HK-2 (cell line): Measurements from ENCODE around the gene WDR89.
"Not testable (repeated sequence)": the region's sequence is repeated elsewhere in the genome, so short reads cannot be mapped to it uniquely, and the experiment has no call there.

Source experiments
- DNase-seq: peaks from one replicate; pipeline ENCODE4 v3.0.0-alpha.2; 2018; ENCODE audit not compliant: unreplicated experiment

WDR89 gene

GRCh38 chr14:63654346-63654745, 12.7 kb upstream of the WDR89 start:
- no peak for DNase-seq

- DNase-seq: no peak
Measured at GRCh38 chr14:63652406-63652805, 10.7 kb upstream of the WDR89 start.

GRCh38 chr14:63650256-63650952, 8.7 kb upstream of the WDR89 start:
- no peak for DNase-seq

- no peak for DNase-seq
Measured at GRCh38 chr14:63647696-63648410, 6.2 kb upstream of the WDR89 start.

GRCh38 chr14:63644741-63645140, 3.1 kb upstream of the WDR89 start:
- no peak for DNase-seq

- DNase-seq: no peak
Measured at GRCh38 chr14:63642656-63643382, 1.1 kb upstream of the WDR89 start.

- peak; percentile 76 for DNase-seq
Measured at GRCh38 chr14:63642229-63642611, 549 bp upstream of the WDR89 start.

- DNase-seq: no peak
Measured at GRCh38 chr14:63638493-63638892, 3.2 kb downstream of the WDR89 start.

GRCh38 chr14:63636094-63636635, 5.5 kb downstream of the WDR89 start:
- not testable (repeated sequence) for DNase-seq

GRCh38 chr14:63633801-63634200, 7.9 kb downstream of the WDR89 start:
- DNase-seq: no peak

GRCh38 chr14:63632932-63633514, 8.6 kb downstream of the WDR89 start:
- DNase-seq: no peak

GRCh38 chr14:63624701-63625100, 17.0 kb downstream of the WDR89 start:
- DNase-seq: no peak

- DNase-seq: no peak
Measured at GRCh38 chr14:63624203-63624602, 17.5 kb downstream of the WDR89 start.

GRCh38 chr14:63621975-63622374, 19.7 kb downstream of the WDR89 start:
- DNase-seq: not testable (repeated sequence)

- DNase-seq: no peak
Measured at GRCh38 chr14:63616015-63616414, 25.7 kb downstream of the WDR89 start.

- DNase-seq: no peak
Measured at GRCh38 chr14:63614679-63615363, 26.9 kb downstream of the WDR89 start.

GRCh38 chr14:63611078-63611477, 30.6 kb downstream of the WDR89 start:
- DNase-seq: no peak

- no peak for DNase-seq
Measured at GRCh38 chr14:63605041-63605532, 36.6 kb downstream of the WDR89 start.

GRCh38 chr14:63604626-63605025, 37.0 kb downstream of the WDR89 start:
- DNase-seq: no peak

GRCh38 chr14:63603749-63604277, 37.9 kb downstream of the WDR89 start:
- DNase-seq: no peak

- DNase-seq: no peak
Measured at GRCh38 chr14:63598807-63599206, 42.9 kb downstream of the WDR89 start.
